Endothelial cell (in vitro differentiated cells): ENCODE results near the gene C12orf42. TPM values are rescaled to one million over a fixed set of nuclear protein-coding genes. Genes with fewer than 3 reads are reported as not detected.

Experiments
- DNase-seq: peaks from one replicate; pipeline ENCODE4 v3.0.0; 2021; ENCODE audit warnings: low spot score
- H3K27ac Mint-ChIP-seq: one replicate; pipeline ENCODE4 v1.8.0; 2021; ENCODE audit warnings: mixed read lengths, inconsistent platforms; ENCODE audit not compliant: unreplicated experiment
- H3K27me3 Mint-ChIP-seq: one replicate; pipeline ENCODE4 v1.8.0; 2021; ENCODE audit warnings: mild to moderate bottlenecking, moderate library complexity, mixed read lengths, inconsistent platforms; ENCODE audit not compliant: unreplicated experiment
- H3K36me3 Mint-ChIP-seq: one replicate; pipeline ENCODE4 v1.8.0; 2021; ENCODE audit warnings: mild to moderate bottlenecking, low read depth, mixed read lengths, inconsistent platforms; ENCODE audit not compliant: unreplicated experiment
- H3K4me1 Mint-ChIP-seq: one replicate; pipeline ENCODE4 v1.8.0; 2021; ENCODE audit warnings: mild to moderate bottlenecking, mixed read lengths, inconsistent platforms; ENCODE audit not compliant: unreplicated experiment
- H3K4me3 Mint-ChIP-seq: one replicate; pipeline ENCODE4 v1.8.0; 2021; ENCODE audit warnings: mild to moderate bottlenecking, mixed read lengths, inconsistent platforms; ENCODE audit not compliant: unreplicated experiment
- H3K9me3 Mint-ChIP-seq: one replicate; pipeline ENCODE4 v1.8.0; 2021; ENCODE audit warnings: mixed read lengths, inconsistent platforms; ENCODE audit not compliant: unreplicated experiment
- total RNA-seq: library from RNA; stranded (reverse); fragmentation: NEBNext Ultra II Directional; extraction: Animal tissue kit (Norgen Biotek cat#: 25700); gene quantifications from one replicate; pipeline ENCODE4 v1.2.1, GENCODE V29; 2021; ENCODE audit not compliant: unreplicated experiment
- TF ChIP-seq, protein P1 (sequence below): fragments of 200-600 bp; sonication (generic); IDR thresholded peaks from one replicate; pipeline ENCODE4 v1.5.0; 2021; ENCODE audit warnings: antibody characterized with exemption; ENCODE audit not compliant: unreplicated experiment

Gene C12orf42
- total RNA-seq, 1 donor from 2014 or later: 0.77 TPM

DNA sequence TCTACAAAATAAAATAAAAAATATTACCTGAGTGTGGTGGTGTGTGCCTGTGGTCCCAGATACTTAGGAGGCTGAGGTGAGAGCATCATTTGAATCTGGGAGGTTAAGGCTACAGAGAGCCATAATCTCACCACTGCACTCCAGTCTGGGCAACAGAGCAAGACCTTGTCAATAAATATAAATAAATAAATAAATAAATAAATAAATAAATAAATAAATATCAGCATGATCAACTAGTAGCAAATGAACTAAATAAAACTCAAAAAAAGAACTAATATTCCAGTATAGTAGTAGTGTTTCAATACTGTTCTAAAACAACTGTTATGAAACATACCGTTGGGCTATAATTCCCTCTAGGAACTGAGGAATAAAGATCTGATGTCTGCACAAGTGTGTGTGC lies 74.4 kb downstream of the C12orf42 start:
- Mint-ChIP-seq H3K9me3 (no peaks in the 10 kb centered on the region), H3K36me3 (no peaks in the 10 kb centered on the region), H3K4me3 (no peak overlapping the region), H3K27ac (no peak overlapping the region), H3K4me1 (no peaks in the 10 kb centered on the region), H3K27me3 (no peaks in the 10 kb centered on the region)
- TF ChIP-seq, protein P1, sequence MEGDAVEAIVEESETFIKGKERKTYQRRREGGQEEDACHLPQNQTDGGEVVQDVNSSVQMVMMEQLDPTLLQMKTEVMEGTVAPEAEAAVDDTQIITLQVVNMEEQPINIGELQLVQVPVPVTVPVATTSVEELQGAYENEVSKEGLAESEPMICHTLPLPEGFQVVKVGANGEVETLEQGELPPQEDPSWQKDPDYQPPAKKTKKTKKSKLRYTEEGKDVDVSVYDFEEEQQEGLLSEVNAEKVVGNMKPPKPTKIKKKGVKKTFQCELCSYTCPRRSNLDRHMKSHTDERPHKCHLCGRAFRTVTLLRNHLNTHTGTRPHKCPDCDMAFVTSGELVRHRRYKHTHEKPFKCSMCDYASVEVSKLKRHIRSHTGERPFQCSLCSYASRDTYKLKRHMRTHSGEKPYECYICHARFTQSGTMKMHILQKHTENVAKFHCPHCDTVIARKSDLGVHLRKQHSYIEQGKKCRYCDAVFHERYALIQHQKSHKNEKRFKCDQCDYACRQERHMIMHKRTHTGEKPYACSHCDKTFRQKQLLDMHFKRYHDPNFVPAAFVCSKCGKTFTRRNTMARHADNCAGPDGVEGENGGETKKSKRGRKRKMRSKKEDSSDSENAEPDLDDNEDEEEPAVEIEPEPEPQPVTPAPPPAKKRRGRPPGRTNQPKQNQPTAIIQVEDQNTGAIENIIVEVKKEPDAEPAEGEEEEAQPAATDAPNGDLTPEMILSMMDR: no peak
- DNase-seq: no peak

DNA sequence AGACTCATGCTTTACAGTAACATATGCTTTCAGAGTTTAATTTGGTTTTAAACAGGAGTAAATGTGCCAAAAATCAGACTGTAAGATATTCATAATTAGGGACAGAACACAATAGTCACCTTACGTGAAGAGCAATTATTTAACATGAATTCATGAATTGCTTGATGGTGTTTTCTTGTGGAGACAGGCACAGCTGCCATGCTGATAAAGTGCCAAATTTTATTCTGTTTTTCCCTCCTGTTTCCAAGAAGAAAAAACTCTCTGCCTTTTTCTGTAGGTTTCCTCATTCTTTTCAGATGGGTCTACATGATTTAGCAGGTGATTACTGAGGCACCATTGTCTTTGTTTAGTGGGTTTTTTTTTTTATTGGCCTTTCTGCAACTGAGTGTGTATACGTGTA lies 80.1 kb downstream of the C12orf42 start:
- no peak overlapping the region for H3K4me3 Mint-ChIP-seq
- DNase-seq: no peak
- no peaks in the 10 kb centered on the region for H3K27me3 Mint-ChIP-seq
- H3K9me3 Mint-ChIP-seq: no peaks in the 10 kb centered on the region
- TF ChIP-seq, protein P1: no peak
- no peak overlapping the region for H3K27ac Mint-ChIP-seq
- no peaks in the 10 kb centered on the region for H3K4me1 Mint-ChIP-seq
- no peaks in the 10 kb centered on the region for H3K36me3 Mint-ChIP-seq

GRCh38 chr12:103401421-103401820 lies 94.3 kb downstream of the C12orf42 start:
- H3K27me3 Mint-ChIP-seq: no peaks in the 10 kb centered on the region
- peaks cover 6% of the 10 kb centered on the region for H3K4me1 Mint-ChIP-seq
- H3K27ac Mint-ChIP-seq: no peak overlapping the region
- TF ChIP-seq, protein P1: no peak
- no peak overlapping the region for H3K4me3 Mint-ChIP-seq
- H3K9me3 Mint-ChIP-seq: no peaks in the 10 kb centered on the region
- DNase-seq: no peak
- no peaks in the 10 kb centered on the region for H3K36me3 Mint-ChIP-seq

GRCh38 chr12:103399986-103400385 lies 95.8 kb downstream of the C12orf42 start:
- TF ChIP-seq, protein P1: no peak
- Mint-ChIP-seq H3K27me3 (no peaks in the 10 kb centered on the region), H3K9me3 (no peaks in the 10 kb centered on the region), H3K36me3 (no peaks in the 10 kb centered on the region), H3K4me3 (no peak overlapping the region), H3K27ac (no peak overlapping the region), H3K4me1 (peaks cover 6% of the 10 kb centered on the region)
- no peak for DNase-seq

- H3K4me3 Mint-ChIP-seq: no peak overlapping the region
- H3K27ac Mint-ChIP-seq: no peak overlapping the region
- no peaks in the 10 kb centered on the region for H3K36me3 Mint-ChIP-seq
- H3K4me1 Mint-ChIP-seq: peaks cover 6% of the 10 kb centered on the region
- DNase-seq: no peak
- no peaks in the 10 kb centered on the region for H3K27me3 Mint-ChIP-seq
- no peaks in the 10 kb centered on the region for H3K9me3 Mint-ChIP-seq
- TF ChIP-seq, protein P1: no peak
Measured at GRCh38 chr12:103397536-103397935, 98.2 kb downstream of the C12orf42 start.
